ENCODE data around the gene SPECC1.

DNA sequence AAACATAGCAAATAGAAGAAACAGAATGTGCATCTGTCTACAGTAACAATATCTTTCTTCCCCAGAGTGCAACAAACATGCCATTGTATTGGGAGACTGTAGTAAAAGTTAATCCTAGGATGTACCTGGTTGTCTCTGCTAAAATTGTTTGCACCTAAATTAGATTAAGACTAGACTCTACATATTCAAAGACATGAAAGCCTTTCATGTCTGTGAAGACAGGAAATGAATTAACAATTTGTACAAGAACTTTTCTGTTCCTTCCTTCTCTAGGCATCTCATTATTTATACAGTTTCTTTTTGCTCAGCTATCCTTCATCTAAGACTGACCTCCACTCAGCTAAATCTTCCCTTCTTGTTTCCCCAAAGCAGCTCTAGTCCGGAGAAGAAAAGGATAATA is 237.5 kb downstream of the SPECC1 start:
- TF ChIP-seq YY1 (IDR thresholded peaks at IDR 0.05; ENCODE audit: insufficient read depth, insufficient read length): no peak
- TF ChIP-seq ZNF274 (IDR thresholded peaks at IDR 0.05; ENCODE audit: low read depth, low read length): no peak

Measured in NT2/D1 (cell line).